ENCODE measurements around the gene OR2Y1.
"Not testable (repeated sequence)": the region's sequence is repeated elsewhere in the genome, so short reads cannot be mapped to it uniquely, and the experiment has no call there.

OR2Y1 gene

GRCh38 chr5:180736536-180736935, 3.3 kb downstream of the OR2Y1 start:
- DNase-seq: no peak

- no peak for DNase-seq
These were observed 14.9 kb downstream of the OR2Y1 start for GRCh38 chr5:180724944-180725343.

- DNase-seq: no peak
These were observed 15.9 kb downstream of the OR2Y1 start for GRCh38 chr5:180723936-180724335.

- DNase-seq: no peak
These were observed 19.4 kb downstream of the OR2Y1 start for GRCh38 chr5:180720486-180720885.

GRCh38 chr5:180719781-180720180, 20.1 kb downstream of the OR2Y1 start:
- DNase-seq: no peak

GRCh38 chr5:180718810-180719453, 20.9 kb downstream of the OR2Y1 start:
- DNase-seq: no peak

GRCh38 chr5:180717989-180718388, 21.9 kb downstream of the OR2Y1 start:
- no peak for DNase-seq

- DNase-seq: no peak
These were observed 35.5 kb downstream of the OR2Y1 start for GRCh38 chr5:180704362-180704761.

- DNase-seq: no peak
These were observed 35.9 kb downstream of the OR2Y1 start for GRCh38 chr5:180703912-180704311.

GRCh38 chr5:180703371-180703770, 36.5 kb downstream of the OR2Y1 start:
- not testable (repeated sequence) for DNase-seq

- DNase-seq: not testable (repeated sequence)
These were observed 39.4 kb downstream of the OR2Y1 start for GRCh38 chr5:180700440-180700839.

GRCh38 chr5:180699042-180699441, 40.8 kb downstream of the OR2Y1 start:
- no peak for DNase-seq

GRCh38 chr5:180696116-180696515, 43.7 kb downstream of the OR2Y1 start:
- no peak for DNase-seq

GRCh38 chr5:180692429-180692828, 47.4 kb downstream of the OR2Y1 start:
- no peak for DNase-seq

- DNase-seq: no peak
These were observed 48.8 kb downstream of the OR2Y1 start for GRCh38 chr5:180691046-180691445.

GRCh38 chr5:180690562-180690961, 49.3 kb downstream of the OR2Y1 start:
- no peak for DNase-seq

GRCh38 chr5:180689775-180690174, 50.1 kb downstream of the OR2Y1 start:
- no peak for DNase-seq

Measured in activated T-cell treated with anti-CD3 and anti-CD28 coated beads, Interleukin-2, amount 50 U/mL, for 48 hours (primary cell).